Loucy (cell line): ENCODE results near the gene FAM131C.

Source experiments
- CTCF ChIP-seq: fragments of 200-600 bp; sonication (generic); conservative IDR thresholded peaks from 2 replicates; pipeline ENCODE4 v1.5.1; 2014; ENCODE audit warnings: mild to moderate bottlenecking, antibody characterized with exemption, low read length
- EZH2phosphoT487 ChIP-seq: fragments of 200-600 bp; IDR thresholded peaks from 2 replicates; pipeline ENCODE4 v1.6.1; 2018; ENCODE audit warnings: antibody characterized with exemption, mild to moderate bottlenecking, moderate library complexity, borderline replicate concordance

- TF ChIP-seq CTCF (no peak), EZH2phosphoT487 (no peak)
Observed at GRCh38 chr1:16041200-16041599, 32.3 kb downstream of the FAM131C start.
